Brain microvascular endothelial cell (primary cell): ENCODE results near the gene GAST.

Experiments
- DNase-seq: peaks from one replicate; pipeline ENCODE4 v3.0.0-alpha.2; 2020
- H3K27ac ChIP-seq: fragments of 250-450 bp; sonication (Bioruptor Pico); 2 replicates; pipeline ENCODE4 v1.5.1; 2020; ENCODE audit warnings: mild to moderate bottlenecking, moderate library complexity
- H3K27me3 ChIP-seq: fragments of 250-450 bp; sonication (Bioruptor Pico); replicated peaks from 2 replicates; pipeline ENCODE4 v1.5.1; 2020; ENCODE audit warnings: mild to moderate bottlenecking
- H3K36me3 ChIP-seq: fragments of 250-450 bp; sonication (Bioruptor Pico); replicated peaks from 2 replicates; pipeline ENCODE4 v1.5.1; 2020; ENCODE audit warnings: mild to moderate bottlenecking
- H3K4me3 ChIP-seq: 2 replicates; pipeline ENCODE4 v1.5.1; 2011; ENCODE audit warnings: low read depth, mild to moderate bottlenecking, control low read depth, low read length, moderate library complexity
- CTCF ChIP-seq: IDR thresholded peaks from 2 replicates; pipeline ENCODE4 v1.5.1; 2011; ENCODE audit warnings: low read depth, mild to moderate bottlenecking, moderate library complexity, low read length, control low read depth, inconsistent platforms; ENCODE audit errors: missing control alignments
- in situ Hi-C: cut with HindIII; loops from 2 replicates; pipeline ENCODE4 v1.10.0; 2017; ENCODE audit warnings: low sequenced_read_pairs, low pct_ligation_motif_present

GAST gene

GRCh38 chr17:41731836-41732235 is 19.7 kb downstream of the GAST start:
- TF ChIP-seq CTCF, result no peak
- in situ Hi-C loops, result no loop called here
- Histone ChIP-seq H3K27ac (no peak overlapping the region), H3K36me3 (no peaks in the 10 kb centered on the region), H3K27me3 (peaks cover 51% of the 10 kb centered on the region), H3K4me3 (no peak overlapping the region)
- no peak for DNase-seq

GRCh38 chr17:41733348-41734138 is 21.4 kb downstream of the GAST start:
- in situ Hi-C loops, result no loop called here
- no peak for DNase-seq
- Histone ChIP-seq H3K36me3 (no peaks in the 10 kb centered on the region), H3K4me3 (no peak overlapping the region), H3K27me3 (peaks cover 53% of the 10 kb centered on the region), H3K27ac (no peak overlapping the region)
- no peak for TF ChIP-seq CTCF

DNA sequence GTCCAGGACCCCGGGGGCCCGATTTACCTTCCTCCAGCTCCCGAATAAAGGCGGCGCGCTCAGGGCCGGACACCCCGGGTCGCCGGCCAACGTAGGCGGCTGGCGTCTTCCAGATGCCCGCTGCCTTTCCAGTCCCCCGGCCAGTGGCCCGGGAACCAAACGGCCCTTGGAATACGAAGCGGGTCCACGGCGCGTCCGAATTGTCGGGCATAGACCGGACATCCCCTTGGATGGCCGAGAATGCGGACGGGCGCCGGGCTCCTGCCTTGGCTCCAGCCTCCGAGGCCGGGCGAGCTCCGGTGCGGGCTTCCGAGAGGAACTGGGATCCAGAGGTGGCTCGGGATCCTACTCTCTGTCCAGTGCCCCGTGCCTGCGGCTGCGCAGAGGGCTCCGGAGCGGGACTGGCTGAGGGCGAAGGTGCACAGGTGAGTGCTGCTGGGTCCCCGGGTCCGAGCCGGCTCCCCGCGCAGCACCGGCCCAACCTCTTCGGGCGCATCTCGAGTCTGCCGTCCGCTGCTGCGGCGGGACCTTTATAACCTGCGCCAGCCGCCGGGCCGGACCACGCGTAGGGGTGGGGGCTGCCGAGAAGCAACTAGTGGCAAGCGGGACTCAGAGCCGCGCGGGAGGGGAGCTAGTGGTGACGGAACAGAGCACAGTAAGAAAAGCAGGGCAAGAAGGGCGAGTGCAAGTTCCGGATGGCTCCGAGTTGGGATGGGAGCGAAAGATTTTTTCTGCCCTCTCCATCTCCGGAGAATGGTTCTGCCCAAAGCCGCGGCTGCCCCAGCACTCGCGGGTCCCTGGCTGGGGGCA is 22.2 kb downstream of the GAST start, which contains the start of gene HAP1:
HAP1 (minus strand) TSS at position 505 of the 810 bp plus-strand sequence; CDS start at position 496, 9 bp downstream.
- in situ Hi-C loops, result no loop called here
- Histone ChIP-seq H3K4me3 (peak within 1 kb of the TSS; percentile 41), H3K36me3 (no peaks in the 10 kb centered on the region), H3K27ac (no peak within 1 kb of the TSS), H3K27me3 (peaks cover 53% of the 10 kb centered on the region)
- no peak for TF ChIP-seq CTCF
- peak; percentile 13 for DNase-seq

- in situ Hi-C loops, result no loop called here
- peaks cover 53% of the 10 kb centered on the region for H3K27me3 ChIP-seq
- no peak for DNase-seq
- TF ChIP-seq CTCF, result no peak
- H3K36me3 ChIP-seq, result no peaks in the 10 kb centered on the region
- no peak overlapping the region for H3K27ac ChIP-seq
- peak overlapping the region; percentile 41 for H3K4me3 ChIP-seq
Measured at GRCh38 chr17:41734949-41735313, 22.8 kb downstream of the GAST start.

DNA sequence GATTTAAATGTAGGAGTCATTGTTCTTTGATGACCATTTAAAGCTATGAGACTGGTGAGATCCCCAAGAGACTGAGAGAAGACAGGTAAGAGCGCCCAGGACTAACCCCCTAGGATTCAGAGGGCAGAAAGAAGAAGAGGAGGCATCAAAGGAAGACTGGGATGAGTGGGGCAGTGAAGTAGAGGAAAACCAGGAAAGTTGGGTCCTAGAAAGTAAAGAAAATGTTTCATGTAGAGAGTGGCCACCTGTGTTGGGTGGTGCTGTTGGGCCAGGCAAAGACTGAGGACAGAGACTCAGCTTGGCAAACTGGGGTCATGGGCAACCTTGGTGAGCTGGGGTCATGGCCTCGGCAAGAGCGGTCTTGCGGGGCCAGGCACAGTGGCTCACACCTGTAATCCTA is 23.6 kb downstream of the GAST start:
- Histone ChIP-seq H3K4me3 (no peak overlapping the region), H3K27ac (no peak overlapping the region), H3K27me3 (peaks cover 49% of the 10 kb centered on the region), H3K36me3 (no peaks in the 10 kb centered on the region)
- no peak for TF ChIP-seq CTCF
- no peak for DNase-seq
- in situ Hi-C loops, result no loop called here
